GM12878 (cell line): ENCODE data around the gene YBX2.

ENCODE experiments used
- CHD1 ChIP-seq: IDR thresholded peaks from 2 replicates; pipeline ENCODE4 v1.6.1; 2012; ENCODE audit warnings: low read depth, low read length, improper control_type of control experiment
- CTCF ChIP-seq, 3 experiments: IDR thresholded peaks in 2 of 3; conservative IDR thresholded peaks in 1 of 3; 2 replicates each; pipeline ENCODE4 v1.5.1; 2011; ENCODE audit warnings: low read depth in 3 of 3, low read length in 3 of 3, mild to moderate bottlenecking in 3 of 3, control low read depth in 2 of 3, moderate library complexity in 2 of 3, inconsistent platforms in 1 of 3, mixed read lengths in 1 of 3; ENCODE audit not compliant: control insufficient read depth in 2 of 3, insufficient read depth in 1 of 3; ENCODE audit errors: extremely low read depth in 1 of 3
- EZH2 ChIP-seq: IDR thresholded peaks from 2 replicates; pipeline ENCODE4 v1.6.1; 2012; ENCODE audit warnings: low read depth, mild to moderate bottlenecking, control low read depth, inconsistent platforms, low read length, borderline replicate concordance; ENCODE audit not compliant: control insufficient read depth
- FOXM1 ChIP-seq: IDR thresholded peaks from 2 replicates; pipeline ENCODE4 v1.6.1; 2012; ENCODE audit warnings: low read depth, mild to moderate bottlenecking, inconsistent platforms, low read length, moderate library complexity
- REST ChIP-seq: IDR thresholded peaks from 2 replicates; pipeline ENCODE4 v1.6.1; 2012; ENCODE audit warnings: mild to moderate bottlenecking, low read depth, low read length
- SP1 ChIP-seq: IDR thresholded peaks from one replicate; pipeline ENCODE4 v1.6.1; 2011; ENCODE audit warnings: low read depth, low read length
- TAF1 ChIP-seq: IDR thresholded peaks from 2 replicates; pipeline ENCODE4 v1.6.1; 2011; ENCODE audit warnings: mild to moderate bottlenecking, low read depth, low read length, borderline replicate concordance
- ZNF207 ChIP-seq: fragments of 450-650 bp; IDR thresholded peaks from 2 replicates; pipeline ENCODE4 v1.6.1; 2014; ENCODE audit warnings: antibody characterized with exemption, mild to moderate bottlenecking, borderline replicate concordance

GRCh38 chr17:7322520-7323194 is 28.2 kb upstream of the YBX2 start:
- TF ChIP-seq CTCF (IDR thresholded peaks at IDR 0.05 in 2 of 3, conservative IDR thresholded peaks at IDR 0.05 in 1 of 3; ENCODE audit: control insufficient read depth in 2 of 3, extremely low read depth in 1 of 3, insufficient read depth in 1 of 3, low read depth in 3 of 3, low read length in 3 of 3) (no peak), CHD1 (no peak), SP1 (no peak), REST (no peak), FOXM1 (no peak), EZH2 (no peak), TAF1 (no peak), ZNF207 (no peak)
